Bronchial smooth muscle cell (primary cell): ENCODE data around the gene M1AP. TPM values are rescaled to one million over a fixed set of nuclear protein-coding genes. Genes with fewer than 3 reads are reported as not detected.

Experiments
- total RNA-seq: library from RNA; depleted of rRNA; stranded (reverse); fragments of >200 nt; gene quantifications from 2 replicates; pipeline ENCODE4 v1.2.1, GENCODE V29; 2014

Gene M1AP
- not detected in 2 replicates for total RNA-seq

GRCh38 chr2:74648009-74648443, at the start of gene M1AP:
Gene M1AP, minus strand, starts transcription at chr2:74648330. Its CDS starts 8,055 bp downstream, at chr2:74640275.

GRCh38 chr2:74653985-74654882, 6.1 kb upstream of the M1AP start, which contains the start of gene SEMA4F:
Gene SEMA4F, plus strand, starts transcription at chr2:74654247. Its CDS starts 130 bp downstream, at chr2:74654377.

GRCh38 chr2:74553892-74554819, 94.0 kb downstream of the M1AP start, which contains the start of the genes DOK1 and LOXL3:
Gene DOK1, plus strand, starts transcription at chr2:74554720. Its CDS starts 35 bp downstream, at chr2:74554755.
Gene LOXL3, minus strand, starts transcription at chr2:74553942. Its CDS starts 1,308 bp downstream, at chr2:74552634.

GRCh38 chr2:74529357-74530238, 118.5 kb downstream of the M1AP start, which contains the start of the genes AUP1 and HTRA2:
Gene AUP1, minus strand, starts transcription at chr2:74529706. Its CDS starts 77 bp downstream, at chr2:74529629.
Gene HTRA2, plus strand, starts transcription at chr2:74529933. Its CDS starts 74 bp downstream, at chr2:74530007.

GRCh38 chr2:74525717-74526648, 122.1 kb downstream of the M1AP start, which contains the start of gene DQX1:
Gene DQX1, minus strand, starts transcription at chr2:74526231. Its CDS starts 502 bp downstream, at chr2:74525729.

GRCh38 chr2:74514368-74515270, 133.5 kb downstream of the M1AP start, which contains the start of gene TLX2:
Gene TLX2, plus strand, starts transcription at chr2:74514450. Its CDS starts 357 bp downstream, at chr2:74514807.

Other genes with a start within 250 kb of the M1AP start
- gene C2orf81, start 226.7 kb downstream of the M1AP start, total RNA-seq: 0.79 and 1.4 TPM in 2 replicates
- gene WDR54, start 226.6 kb downstream of the M1AP start, total RNA-seq: 28.6 and 30.6 TPM in 2 replicates
- 17.8 and 18.1 TPM in 2 replicates for gene RTKN, start 206.4 kb downstream of the M1AP start, total RNA-seq
- gene INO80B, start 193.2 kb downstream of the M1AP start, total RNA-seq: 14.2 and 30.1 TPM in 2 replicates
- gene WBP1, start 189.9 kb downstream of the M1AP start, total RNA-seq: 79.4 and 88.0 TPM in 2 replicates
- gene MOGS, start 182.9 kb downstream of the M1AP start, total RNA-seq: 28.0 and 33.4 TPM in 2 replicates
- 68.4 and 79.9 TPM in 2 replicates for gene MRPL53, start 175.7 kb downstream of the M1AP start, total RNA-seq
- 15.9 and 21.0 TPM in 2 replicates for gene CCDC142, start 165.3 kb downstream of the M1AP start, total RNA-seq
- 7.6 and 9.1 TPM in 2 replicates for gene TTC31, start 165.2 kb downstream of the M1AP start, total RNA-seq
- 3.8 and 6.4 TPM in 2 replicates for gene LBX2, start 148.7 kb downstream of the M1AP start, total RNA-seq
- 28.2 and 34.9 TPM in 2 replicates for gene PCGF1, start 140.6 kb downstream of the M1AP start, total RNA-seq
- gene TLX2, start 133.9 kb downstream of the M1AP start, total RNA-seq: 1.4 TPM in 2 replicates
- 0.16 TPM in 1 of 2 replicates, not detected in the other for gene DQX1, start 122.1 kb downstream of the M1AP start, total RNA-seq
- gene AUP1, start 118.6 kb downstream of the M1AP start, total RNA-seq: 58.5 and 79.5 TPM in 2 replicates
- gene HTRA2, start 118.4 kb downstream of the M1AP start, total RNA-seq: 43.2 and 63.9 TPM in 2 replicates
- gene LOXL3, start 94.4 kb downstream of the M1AP start, total RNA-seq: 23.6 and 30.0 TPM in 2 replicates
- 22.7 and 31.5 TPM in 2 replicates for gene DOK1, start 93.6 kb downstream of the M1AP start, total RNA-seq
- 3.3 and 4.1 TPM in 2 replicates for gene SEMA4F, start 5.9 kb upstream of the M1AP start, total RNA-seq
- 16.9 and 20.6 TPM in 2 replicates for gene HK2, start 185.8 kb upstream of the M1AP start, total RNA-seq